Peyer's patch (tissue), 4 donors: Measurements from ENCODE around the gene NUP50. TPM values are rescaled to one million over a fixed set of nuclear protein-coding genes. Genes with fewer than 3 reads are reported as not detected.

Experiments
- DNase-seq, 3 donors: peaks; one replicate each; pipeline ENCODE4 v3.0.0-alpha.2; 2017 to 2019
- H3K27ac ChIP-seq, 4 donors: fragments of 200-600 bp; sonication (generic); one replicate each; pipeline ENCODE4 v1.5.1; 2016 to 2019
- H3K27me3 ChIP-seq, 2 donors: fragments of 200-600 bp; sonication (generic); one replicate each; pipeline ENCODE4 v1.5.1; 2019
- H3K36me3 ChIP-seq, 3 donors: fragments of 200-600 bp; sonication (generic); one replicate each; pipeline ENCODE4 v1.5.1; 2016 to 2019
- H3K4me1 ChIP-seq, 4 donors: fragments of 200-600 bp; sonication (generic); one replicate each; pipeline ENCODE4 v1.5.1; 2016 to 2019
- H3K4me3 ChIP-seq, 4 donors: fragments of 200-600 bp; sonication (generic); 1 replicate in 3 of 4; 2 replicates in 1 of 4; pipeline ENCODE4 v1.5.1; 2016 to 2019; ENCODE audit warnings: mild to moderate bottlenecking in 1 of 4
- H3K9me3 ChIP-seq, 4 donors: fragments of 200-600 bp; sonication (generic); one replicate each; pipeline ENCODE4 v1.5.1; 2016 to 2019; ENCODE audit warnings: mild to moderate bottlenecking in 1 of 4
- CTCF ChIP-seq, 6 experiments: fragments of 450-650 bp in 4 of 6; fragments of 200-600 bp in 2 of 6; sonication (generic) in 1 of 6; IDR thresholded peaks; one replicate each; pipeline ENCODE4 v1.5.1; 2017 to 2019; ENCODE audit warnings: antibody characterized with exemption in 6 of 6, mild to moderate bottlenecking in 3 of 6, moderate library complexity in 1 of 6
- POLR2A ChIP-seq, 2 donors: fragments of 450-650 bp; IDR thresholded peaks; one replicate each; pipeline ENCODE4 v1.5.1; 2017; ENCODE audit warnings: antibody characterized with exemption in 2 of 2, mild to moderate bottlenecking in 2 of 2, moderate library complexity in 2 of 2
- total RNA-seq, 4 donors: library from RNA; depleted of rRNA; stranded (reverse); fragments of >200 nt; gene quantifications; one replicate each; pipeline ENCODE4 v1.1.0, GENCODE V29; 2016

The NUP50 gene
- total RNA-seq, 4 donors from 2014 or later = 67.8 to 96.8 (median 75.8) TPM

- Histone ChIP-seq H3K4me3 (no peak overlapping the region), H3K36me3 (no peaks in the 10 kb centered on the region), H3K9me3 (no peaks in the 10 kb centered on the region), H3K4me1 (peaks cover 0 to 16% (median 5%) of the 10 kb centered on the region in 4 donors), H3K27ac (no peak overlapping the region), H3K27me3 (no peaks in the 10 kb centered on the region)
- DNase-seq = peak in 1 of 3 donors; percentile 42
- TF ChIP-seq POLR2A (IDR thresholded peaks at IDR 0.05) (no peak), CTCF (IDR thresholded peaks at IDR 0.05) (no peak)
These were observed 59.8 kb downstream of the NUP50 start for GRCh38 chr22:45223304-45224117.

- no peaks in the 10 kb centered on the region for H3K9me3 ChIP-seq
- H3K27ac ChIP-seq = no peak overlapping the region
- peaks cover 0 to 16% (median 5%) of the 10 kb centered on the region in 4 donors for H3K4me1 ChIP-seq
- H3K27me3 ChIP-seq = no peaks in the 10 kb centered on the region
- DNase-seq = no peak
- TF ChIP-seq POLR2A (IDR thresholded peaks at IDR 0.05) (no peak), CTCF (IDR thresholded peaks at IDR 0.05) (no peak)
- H3K36me3 ChIP-seq = no peaks in the 10 kb centered on the region
- no peak overlapping the region for H3K4me3 ChIP-seq
These were observed 60.6 kb downstream of the NUP50 start for GRCh38 chr22:45224331-45224730.

- TF ChIP-seq CTCF (IDR thresholded peaks at IDR 0.05) (no peak), POLR2A (IDR thresholded peaks at IDR 0.05) (no peak)
- no peaks in the 10 kb centered on the region for H3K9me3 ChIP-seq
- peak overlapping the region in 1 of 4 donors; percentile 18 for H3K27ac ChIP-seq
- H3K36me3 ChIP-seq = no peaks in the 10 kb centered on the region
- DNase-seq = peak in 1 of 3 donors; percentile 41
- no peak overlapping the region for H3K4me3 ChIP-seq
- H3K4me1 ChIP-seq = peaks cover 0 to 16% (median 5%) of the 10 kb centered on the region in 4 donors
- no peaks in the 10 kb centered on the region for H3K27me3 ChIP-seq
These were observed 61.4 kb downstream of the NUP50 start for GRCh38 chr22:45224988-45225731.

GRCh38 chr22:45225732-45226502, 62.2 kb downstream of the NUP50 start:
- no peak for TF ChIP-seq POLR2A (IDR thresholded peaks at IDR 0.05)
- no peak for TF ChIP-seq CTCF (IDR thresholded peaks at IDR 0.05)
- Histone ChIP-seq H3K4me3 (no peak overlapping the region), H3K9me3 (no peaks in the 10 kb centered on the region), H3K4me1 (peaks cover 0 to 16% (median 5%) of the 10 kb centered on the region in 4 donors), H3K36me3 (no peaks in the 10 kb centered on the region), H3K27ac (peak overlapping the region in 2 of 4 donors; percentile 30 to 32), H3K27me3 (no peaks in the 10 kb centered on the region)
- DNase-seq = peak in 2 of 3 donors; percentile 38 to 62

GRCh38 chr22:45226503-45227186, 62.9 kb downstream of the NUP50 start:
- H3K36me3 ChIP-seq = no peaks in the 10 kb centered on the region
- H3K27me3 ChIP-seq = no peaks in the 10 kb centered on the region
- peak in 1 of 3 donors; percentile 52 for DNase-seq
- no peak overlapping the region for H3K4me3 ChIP-seq
- peaks cover 0 to 16% (median 5%) of the 10 kb centered on the region in 4 donors for H3K4me1 ChIP-seq
- TF ChIP-seq POLR2A (IDR thresholded peaks at IDR 0.05) = no peak
- TF ChIP-seq CTCF (IDR thresholded peaks at IDR 0.05) = no peak
- H3K9me3 ChIP-seq = no peaks in the 10 kb centered on the region
- peak overlapping the region in 2 of 4 donors; percentile 30 to 32 for H3K27ac ChIP-seq
